K562 (cell line): ENCODE results near the gene HSPB1. TPM values are rescaled to one million over a fixed set of nuclear protein-coding genes. Genes with fewer than 3 reads are reported as not detected.

Source experiments
- CHCHD3 ChIP-seq: fragments of 250-450 bp; sonication (Bioruptor Pico); IDR thresholded peaks from 2 replicates; pipeline ENCODE4 v2.1.2; 2022; ENCODE audit warnings: mild to moderate bottlenecking
- FOXJ2 ChIP-seq: fragments of 200-800 bp; sonication (Bioruptor generic); IDR thresholded peaks from 2 replicates; pipeline ENCODE4 v1.6.1; 2016; ENCODE audit warnings: missing genetic modification characterization, missing compliant biosample characterization
- HNRNPLL ChIP-seq: fragments of 200-400 bp; formaldehyde crosslinking; IDR thresholded peaks from 2 replicates; pipeline ENCODE4 v1.6.1; 2017; ENCODE audit warnings: low read length, low read depth, mild to moderate bottlenecking; ENCODE audit not compliant: poor library complexity, severe bottlenecking
- HOMEZ ChIP-seq: fragments of 250-450 bp; sonication (Bioruptor Pico); IDR thresholded peaks from 2 replicates; pipeline ENCODE4 v1.4.0; 2020; ENCODE audit warnings: mild to moderate bottlenecking, moderate library complexity
- KAT2B ChIP-seq: IDR thresholded peaks from one replicate; pipeline ENCODE4 v1.6.1; 2012; ENCODE audit warnings: low read depth, mild to moderate bottlenecking, control low read depth, inconsistent platforms, low read length, moderate library complexity
- LCOR ChIP-seq: sonication (generic); formaldehyde crosslinking; IDR thresholded peaks from 2 replicates; pipeline ENCODE4 v1.8.0; 2022; ENCODE audit warnings: mild to moderate bottlenecking, missing genetic modification reagents
- NFRKB ChIP-seq: fragments of 450-650 bp; IDR thresholded peaks from 2 replicates; pipeline ENCODE4 v1.6.1; 2016; ENCODE audit warnings: low read depth
- NR2C2 ChIP-seq, 2 experiments: fragments of 200-800 bp in 1 of 2; sonication (Bioruptor generic) in 1 of 2; sonication (generic) in 1 of 2; formaldehyde crosslinking in 1 of 2; IDR thresholded peaks; 2 replicates each; pipeline versions ENCODE4 v1.6.1 to v1.8.0; 2016 to 2022; ENCODE audit warnings: mild to moderate bottlenecking in 1 of 2, missing compliant biosample characterization in 1 of 2, missing genetic modification characterization in 1 of 2, missing genetic modification reagents in 1 of 2
- OTX1 ChIP-seq: fragments of 450-650 bp; formaldehyde crosslinking; IDR thresholded peaks from 2 replicates; pipeline ENCODE4 v1.4.0; 2022; ENCODE audit warnings: mild to moderate bottlenecking
- PCBP1 ChIP-seq: fragments of 200-400 bp; formaldehyde crosslinking; IDR thresholded peaks from 2 replicates; pipeline ENCODE4 v1.6.1; 2018; ENCODE audit warnings: mild to moderate bottlenecking, low read depth, low read length; ENCODE audit not compliant: poor library complexity, severe bottlenecking
- RFX5 ChIP-seq: IDR thresholded peaks from 2 replicates; pipeline ENCODE4 v1.6.1; 2011; ENCODE audit warnings: low read depth, mild to moderate bottlenecking, improper control_type of control experiment, low read length
- SLC30A9 ChIP-seq: fragments of 250-450 bp; sonication (Bioruptor Pico); IDR thresholded peaks from 2 replicates; pipeline ENCODE4 v1.8.0; 2022; ENCODE audit warnings: mild to moderate bottlenecking, moderate library complexity
- SMAD1 ChIP-seq: fragments of 150-350 bp; IDR thresholded peaks from 2 replicates; pipeline ENCODE4 v1.6.1; 2014; ENCODE audit warnings: low read length, low read depth; ENCODE audit not compliant: partially characterized antibody
- SMAD3 ChIP-seq: fragments of 450-650 bp; formaldehyde crosslinking; conservative IDR thresholded peaks from 2 replicates; pipeline ENCODE4 v1.4.0; 2020; ENCODE audit warnings: mild to moderate bottlenecking
- ZNF76 ChIP-seq: fragments of 250-450 bp; sonication (Bioruptor Pico); IDR thresholded peaks from 2 replicates; pipeline ENCODE4 v1.4.0; 2020; ENCODE audit warnings: mild to moderate bottlenecking, moderate library complexity, borderline replicate concordance
- polyA plus RNA-seq, 8 experiments: library from polyadenylated mRNA; depleted of rRNA in 4 of 8; stranded (reverse) in 5 of 8; unstranded in 3 of 8; fragments of >200 nt; fragmentation: Nextera tagmentation in 2 of 8; fragmentation: Illumina TruSeq in 1 of 8; extraction: Ambion mirVana in 2 of 8; extraction: Trizol in 1 of 8; gene quantifications; 2 replicates each; pipeline versions ENCODE4 v1.2.1 to v1.2.3, GENCODE V29; 2011 to 2014; ENCODE audit warnings: inconsistent platforms in 1 of 8, missing spikeins in 1 of 8
- total RNA-seq, 7 experiments: library from RNA; depleted of rRNA in 6 of 7; stranded (reverse); fragments of >200 nt in 6 of 7; fragmentation: Illumina TruSeq in 2 of 7; extraction: Trizol in 2 of 7; gene quantifications; 2 replicates each; pipeline versions ENCODE4 v1.2.1 to v1.2.3, GENCODE V29; 2011 to 2021; ENCODE audit warnings: low replicate concordance in 1 of 7
- TF ChIP-seq, protein P1 (sequence below): sonication (generic); formaldehyde crosslinking; IDR thresholded peaks from 2 replicates; pipeline ENCODE4 v1.8.0; 2022; ENCODE audit warnings: mild to moderate bottlenecking, missing genetic modification reagents
- TF ChIP-seq, protein P2 (sequence below), 2 experiments: fragments of 250-450 bp in 1 of 2; fragments of 450-650 bp in 1 of 2; sonication (Bioruptor Pico) in 1 of 2; IDR thresholded peaks; 2 replicates each; pipeline versions ENCODE4 v1.6.1 to v1.8.0; 2016 to 2021; ENCODE audit warnings: mild to moderate bottlenecking in 2 of 2, moderate library complexity in 2 of 2, missing compliant biosample characterization in 1 of 2, missing genetic modification characterization in 1 of 2
- TF ChIP-seq, protein P3 (sequence below): sonication (generic); formaldehyde crosslinking; IDR thresholded peaks from 2 replicates; pipeline ENCODE4 v1.8.1; 2023; ENCODE audit warnings: mild to moderate bottlenecking, missing genetic modification reagents

Gene HSPB1
- total and polyA plus RNA-seq, 9 of the 15 experiments (the other 6 are each of a cell fraction or from before 2014, with no cell fraction given) = 27.1 to 522 (median 138) TPM

DNA sequence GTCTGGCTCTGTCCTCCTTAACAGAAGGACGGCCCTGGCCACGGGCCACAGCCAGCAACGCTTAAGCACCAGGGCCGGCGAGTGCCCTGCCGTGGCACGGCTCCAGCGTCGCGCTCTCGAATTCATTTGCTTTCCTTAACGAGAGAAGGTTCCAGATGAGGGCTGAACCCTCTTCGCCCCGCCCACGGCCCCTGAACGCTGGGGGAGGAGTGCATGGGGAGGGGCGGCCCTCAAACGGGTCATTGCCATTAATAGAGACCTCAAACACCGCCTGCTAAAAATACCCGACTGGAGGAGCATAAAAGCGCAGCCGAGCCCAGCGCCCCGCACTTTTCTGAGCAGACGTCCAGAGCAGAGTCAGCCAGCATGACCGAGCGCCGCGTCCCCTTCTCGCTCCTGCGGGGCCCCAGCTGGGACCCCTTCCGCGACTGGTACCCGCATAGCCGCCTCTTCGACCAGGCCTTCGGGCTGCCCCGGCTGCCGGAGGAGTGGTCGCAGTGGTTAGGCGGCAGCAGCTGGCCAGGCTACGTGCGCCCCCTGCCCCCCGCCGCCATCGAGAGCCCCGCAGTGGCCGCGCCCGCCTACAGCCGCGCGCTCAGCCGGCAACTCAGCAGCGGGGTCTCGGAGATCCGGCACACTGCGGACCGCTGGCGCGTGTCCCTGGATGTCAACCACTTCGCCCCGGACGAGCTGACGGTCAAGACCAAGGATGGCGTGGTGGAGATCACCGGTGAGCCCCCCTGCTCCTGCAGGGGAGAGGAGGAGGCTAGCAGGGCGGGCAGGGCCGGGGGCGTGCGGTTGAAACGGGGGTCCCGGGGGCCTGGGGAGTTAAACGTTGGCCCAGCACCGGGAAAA lies at the start of gene HSPB1 (continued):
- TF ChIP-seq KAT2B (no peak), SMAD1 (no peak), NFRKB (no peak), ZNF76 (CRISPR knock-in tag) (no peak), FOXJ2 (tag) (no peak), CHCHD3 (CRISPR knock-in tag) (no peak), SMAD3 (CRISPR knock-in tag) (peak; percentile 79; the same call in 1 of the 2 replicates), NR2C2 (CRISPR knock-in tag; IDR thresholded peaks at IDR 0.05) (no peak), NR2C2 (tag; IDR thresholded peaks at IDR 0.05) (peak; percentile 72; the same call in 1 of the 2 replicates), HNRNPLL (peak; percentile 76), HOMEZ (CRISPR knock-in tag) (peak; percentile 85; the same call in 1 of the 2 replicates), SLC30A9 (CRISPR knock-in tag) (0 out of 2 replicates have a peak, but pooled peaks have one; percentile 12), OTX1 (peak; percentile 17; the same call in 1 of the 2 replicates), LCOR (CRISPR knock-in tag) (peak; percentile 33; the same call in 1 of the 2 replicates), RFX5 (no peak), PCBP1 (no peak)
- TF ChIP-seq, protein P1, sequence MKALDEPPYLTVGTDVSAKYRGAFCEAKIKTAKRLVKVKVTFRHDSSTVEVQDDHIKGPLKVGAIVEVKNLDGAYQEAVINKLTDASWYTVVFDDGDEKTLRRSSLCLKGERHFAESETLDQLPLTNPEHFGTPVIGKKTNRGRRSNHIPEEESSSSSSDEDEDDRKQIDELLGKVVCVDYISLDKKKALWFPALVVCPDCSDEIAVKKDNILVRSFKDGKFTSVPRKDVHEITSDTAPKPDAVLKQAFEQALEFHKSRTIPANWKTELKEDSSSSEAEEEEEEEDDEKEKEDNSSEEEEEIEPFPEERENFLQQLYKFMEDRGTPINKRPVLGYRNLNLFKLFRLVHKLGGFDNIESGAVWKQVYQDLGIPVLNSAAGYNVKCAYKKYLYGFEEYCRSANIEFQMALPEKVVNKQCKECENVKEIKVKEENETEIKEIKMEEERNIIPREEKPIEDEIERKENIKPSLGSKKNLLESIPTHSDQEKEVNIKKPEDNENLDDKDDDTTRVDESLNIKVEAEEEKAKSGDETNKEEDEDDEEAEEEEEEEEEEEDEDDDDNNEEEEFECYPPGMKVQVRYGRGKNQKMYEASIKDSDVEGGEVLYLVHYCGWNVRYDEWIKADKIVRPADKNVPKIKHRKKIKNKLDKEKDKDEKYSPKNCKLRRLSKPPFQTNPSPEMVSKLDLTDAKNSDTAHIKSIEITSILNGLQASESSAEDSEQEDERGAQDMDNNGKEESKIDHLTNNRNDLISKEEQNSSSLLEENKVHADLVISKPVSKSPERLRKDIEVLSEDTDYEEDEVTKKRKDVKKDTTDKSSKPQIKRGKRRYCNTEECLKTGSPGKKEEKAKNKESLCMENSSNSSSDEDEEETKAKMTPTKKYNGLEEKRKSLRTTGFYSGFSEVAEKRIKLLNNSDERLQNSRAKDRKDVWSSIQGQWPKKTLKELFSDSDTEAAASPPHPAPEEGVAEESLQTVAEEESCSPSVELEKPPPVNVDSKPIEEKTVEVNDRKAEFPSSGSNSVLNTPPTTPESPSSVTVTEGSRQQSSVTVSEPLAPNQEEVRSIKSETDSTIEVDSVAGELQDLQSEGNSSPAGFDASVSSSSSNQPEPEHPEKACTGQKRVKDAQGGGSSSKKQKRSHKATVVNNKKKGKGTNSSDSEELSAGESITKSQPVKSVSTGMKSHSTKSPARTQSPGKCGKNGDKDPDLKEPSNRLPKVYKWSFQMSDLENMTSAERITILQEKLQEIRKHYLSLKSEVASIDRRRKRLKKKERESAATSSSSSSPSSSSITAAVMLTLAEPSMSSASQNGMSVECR = peak; percentile 79; the same call in 1 of the 2 replicates
- TF ChIP-seq, protein P2, sequence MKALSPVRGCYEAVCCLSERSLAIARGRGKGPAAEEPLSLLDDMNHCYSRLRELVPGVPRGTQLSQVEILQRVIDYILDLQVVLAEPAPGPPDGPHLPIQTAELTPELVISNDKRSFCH (CRISPR knock-in tag; IDR thresholded peaks at IDR 0.05) = no peak
- TF ChIP-seq, protein P2 (tag; IDR thresholded peaks at IDR 0.05) = 0 out of 2 replicates have a peak, but pooled peaks have one; percentile 57
- TF ChIP-seq, protein P3, sequence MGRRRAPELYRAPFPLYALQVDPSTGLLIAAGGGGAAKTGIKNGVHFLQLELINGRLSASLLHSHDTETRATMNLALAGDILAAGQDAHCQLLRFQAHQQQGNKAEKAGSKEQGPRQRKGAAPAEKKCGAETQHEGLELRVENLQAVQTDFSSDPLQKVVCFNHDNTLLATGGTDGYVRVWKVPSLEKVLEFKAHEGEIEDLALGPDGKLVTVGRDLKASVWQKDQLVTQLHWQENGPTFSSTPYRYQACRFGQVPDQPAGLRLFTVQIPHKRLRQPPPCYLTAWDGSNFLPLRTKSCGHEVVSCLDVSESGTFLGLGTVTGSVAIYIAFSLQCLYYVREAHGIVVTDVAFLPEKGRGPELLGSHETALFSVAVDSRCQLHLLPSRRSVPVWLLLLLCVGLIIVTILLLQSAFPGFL (CRISPR knock-in tag) = no peak
